Measurements from ENCODE around the gene ZBTB2. TPM values are rescaled to one million over a fixed set of nuclear protein-coding genes. Genes with fewer than 3 reads are reported as not detected.
"Not testable (repeated sequence)": the region's sequence is repeated elsewhere in the genome, so short reads cannot be mapped to it uniquely, and the experiment has no call there.

ZBTB2 gene
- total RNA-seq, 3 donors from 2014 or later, result 8.1 to 13.3 (median 11.0) TPM

DNA sequence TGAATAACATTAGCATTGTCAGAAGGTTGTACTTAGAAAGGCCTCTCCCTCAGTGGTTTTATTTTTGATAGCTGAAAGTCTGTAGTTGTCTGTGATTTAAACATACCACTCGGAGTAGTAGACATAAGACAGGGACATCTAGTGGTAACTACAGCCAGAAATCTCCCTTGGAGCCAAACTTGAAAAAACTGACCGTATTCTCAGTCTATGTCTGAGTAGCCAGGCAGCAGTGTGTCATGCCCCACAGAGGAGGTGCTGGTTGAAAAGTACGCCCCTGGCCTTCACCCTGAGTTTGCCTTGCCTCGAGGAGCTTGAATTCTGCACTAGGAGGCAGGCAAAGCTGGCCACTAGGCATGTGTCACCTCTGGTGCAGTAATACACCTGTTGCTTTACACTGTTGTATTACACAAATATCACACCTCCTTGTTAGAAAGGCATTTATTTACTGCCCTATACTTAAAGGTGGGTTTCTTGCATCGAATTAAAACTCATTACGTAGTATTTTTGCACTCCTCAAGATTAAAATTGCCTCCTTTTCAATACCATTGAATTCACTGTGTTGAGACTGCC is 20.8 kb downstream of the ZBTB2 start:
- H3K36me3 ChIP-seq (ENCODE audit: low read depth), result no peaks in the 10 kb centered on the region
- ATAC-seq (no peak), DNase-seq (no peak)
- TF ChIP-seq, protein P1, sequence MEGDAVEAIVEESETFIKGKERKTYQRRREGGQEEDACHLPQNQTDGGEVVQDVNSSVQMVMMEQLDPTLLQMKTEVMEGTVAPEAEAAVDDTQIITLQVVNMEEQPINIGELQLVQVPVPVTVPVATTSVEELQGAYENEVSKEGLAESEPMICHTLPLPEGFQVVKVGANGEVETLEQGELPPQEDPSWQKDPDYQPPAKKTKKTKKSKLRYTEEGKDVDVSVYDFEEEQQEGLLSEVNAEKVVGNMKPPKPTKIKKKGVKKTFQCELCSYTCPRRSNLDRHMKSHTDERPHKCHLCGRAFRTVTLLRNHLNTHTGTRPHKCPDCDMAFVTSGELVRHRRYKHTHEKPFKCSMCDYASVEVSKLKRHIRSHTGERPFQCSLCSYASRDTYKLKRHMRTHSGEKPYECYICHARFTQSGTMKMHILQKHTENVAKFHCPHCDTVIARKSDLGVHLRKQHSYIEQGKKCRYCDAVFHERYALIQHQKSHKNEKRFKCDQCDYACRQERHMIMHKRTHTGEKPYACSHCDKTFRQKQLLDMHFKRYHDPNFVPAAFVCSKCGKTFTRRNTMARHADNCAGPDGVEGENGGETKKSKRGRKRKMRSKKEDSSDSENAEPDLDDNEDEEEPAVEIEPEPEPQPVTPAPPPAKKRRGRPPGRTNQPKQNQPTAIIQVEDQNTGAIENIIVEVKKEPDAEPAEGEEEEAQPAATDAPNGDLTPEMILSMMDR (IDR thresholded peaks at IDR 0.05), result no peak
- H3K4me1 ChIP-seq (ENCODE audit: low read depth), result no peaks in the 10 kb centered on the region
- H3K4me3 ChIP-seq, result no peak overlapping the region
- intact Hi-C loops (cut with DNase I, micrococcal nuclease), result no loop called here
- H3K9me3 ChIP-seq, result no peaks in the 10 kb centered on the region

DNA sequence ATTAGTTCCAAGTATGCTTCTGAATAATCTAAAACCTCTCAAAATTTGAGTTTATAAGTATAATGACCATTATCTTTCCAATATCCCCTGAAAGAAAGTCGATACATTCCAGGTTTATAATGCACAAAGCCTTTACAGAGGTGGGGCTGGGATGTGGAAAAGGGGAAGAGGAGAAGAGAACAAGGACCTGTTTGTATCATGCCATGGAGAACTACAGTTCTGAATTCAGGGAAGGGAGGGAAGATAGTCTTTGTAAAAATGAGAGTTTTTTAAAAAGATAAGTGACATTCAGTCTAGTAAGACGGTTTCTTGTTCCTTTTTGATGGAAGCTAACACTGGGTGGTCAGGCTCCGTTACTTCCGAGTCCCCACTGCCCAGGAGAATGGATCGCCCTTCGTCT is 26.1 kb downstream of the ZBTB2 start:
- TF ChIP-seq, protein P1 (IDR thresholded peaks at IDR 0.05), result no peak
- no peaks in the 10 kb centered on the region for H3K9me3 ChIP-seq
- intact Hi-C loops (cut with DNase I, micrococcal nuclease), result no loop called here
- DNase-seq (no peak), ATAC-seq (no peak)
- H3K36me3 ChIP-seq (ENCODE audit: low read depth), result no peaks in the 10 kb centered on the region
- no peak overlapping the region for H3K4me3 ChIP-seq
- no peaks in the 10 kb centered on the region for H3K4me1 ChIP-seq (ENCODE audit: low read depth)

DNA sequence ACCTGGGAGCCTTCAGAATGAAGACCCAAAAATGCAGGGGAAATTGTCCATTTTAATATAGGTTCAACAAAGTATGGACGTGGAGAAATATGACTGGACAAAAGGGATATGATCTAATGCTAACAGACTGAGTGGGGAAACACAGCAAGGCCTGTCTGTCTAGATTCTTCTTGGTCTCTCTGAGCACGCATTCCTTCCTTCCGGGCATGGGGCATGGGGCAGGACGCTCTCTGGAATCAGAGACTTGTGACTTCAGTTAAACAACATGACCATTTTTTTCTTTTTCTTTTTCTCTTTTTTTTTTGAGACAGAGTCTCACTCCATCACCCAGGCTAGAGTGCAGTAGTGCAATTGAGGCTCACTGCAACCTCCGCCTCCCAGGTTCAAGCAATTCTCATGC is 31.9 kb downstream of the ZBTB2 start:
- Histone ChIP-seq H3K9me3 (no peaks in the 10 kb centered on the region), H3K4me1 (ENCODE audit: low read depth) (no peaks in the 10 kb centered on the region), H3K36me3 (ENCODE audit: low read depth) (no peaks in the 10 kb centered on the region), H3K4me3 (no peak overlapping the region)
- DNase-seq (no peak), ATAC-seq (no peak)
- TF ChIP-seq, protein P1 (IDR thresholded peaks at IDR 0.05), result no peak
- intact Hi-C loops (cut with DNase I, micrococcal nuclease), result no loop called here

DNA sequence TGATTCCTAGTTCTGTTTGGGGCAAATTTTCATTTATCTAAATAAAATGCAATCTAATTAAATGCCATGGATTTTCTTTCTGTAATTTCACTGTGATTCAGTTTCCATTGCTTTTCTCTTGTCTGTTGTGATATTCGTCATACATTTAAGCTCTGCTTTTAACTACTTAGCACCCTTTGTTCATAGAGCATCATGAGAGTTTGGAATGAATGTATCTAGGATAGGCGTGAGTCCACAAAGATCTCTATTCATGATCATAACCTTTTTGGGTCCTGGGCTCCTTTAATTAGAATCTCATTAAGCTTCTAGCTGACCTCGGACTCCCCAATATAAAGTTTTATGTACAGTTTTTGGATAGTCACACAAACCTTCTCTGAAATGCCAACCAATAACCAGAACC is 32.9 kb downstream of the ZBTB2 start:
- intact Hi-C loops (cut with DNase I, micrococcal nuclease), result no loop called here
- TF ChIP-seq, protein P1 (IDR thresholded peaks at IDR 0.05), result no peak
- DNase-seq (no peak), ATAC-seq (no peak)
- no peak overlapping the region for H3K4me3 ChIP-seq
- H3K9me3 ChIP-seq, result no peaks in the 10 kb centered on the region
- H3K36me3 ChIP-seq (ENCODE audit: low read depth), result no peaks in the 10 kb centered on the region
- no peaks in the 10 kb centered on the region for H3K4me1 ChIP-seq (ENCODE audit: low read depth)

DNA sequence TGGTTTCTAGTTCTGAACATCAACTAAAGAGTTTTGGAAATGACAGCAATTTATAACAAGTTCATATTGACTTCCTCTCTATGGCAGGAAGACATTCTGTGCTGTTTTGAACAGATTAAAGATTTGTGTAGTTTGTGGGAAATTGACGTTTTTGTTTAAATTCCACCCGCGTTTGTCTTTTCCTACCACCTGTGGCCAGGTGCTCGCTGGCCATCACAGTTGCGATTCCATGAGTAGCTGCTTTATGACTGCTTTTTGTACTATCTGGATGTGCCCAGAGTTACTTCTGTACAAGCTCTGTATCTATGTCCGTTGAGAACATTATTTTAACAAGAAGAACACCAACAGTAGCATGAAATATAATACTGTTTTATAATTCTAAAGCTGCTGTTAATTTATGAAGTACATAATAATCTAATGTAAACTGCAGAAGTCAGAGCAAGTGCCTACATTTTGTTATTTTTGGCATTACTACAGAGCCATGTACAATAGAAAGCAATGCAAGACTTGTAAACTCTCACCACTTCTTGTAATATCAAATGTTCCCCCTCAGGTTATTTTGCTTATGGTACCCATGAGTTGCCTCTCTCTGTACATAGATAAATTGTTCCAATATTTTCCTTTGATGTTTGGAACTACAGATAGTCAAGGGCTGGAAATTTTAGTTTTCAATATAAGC is 33.5 kb downstream of the ZBTB2 start:
- Histone ChIP-seq H3K36me3 (ENCODE audit: low read depth) (no peaks in the 10 kb centered on the region), H3K9me3 (no peaks in the 10 kb centered on the region), H3K4me3 (no peak overlapping the region), H3K4me1 (ENCODE audit: low read depth) (no peaks in the 10 kb centered on the region)
- intact Hi-C loops (cut with DNase I, micrococcal nuclease), result no loop called here
- TF ChIP-seq, protein P1 (IDR thresholded peaks at IDR 0.05), result no peak
- DNase-seq, result no peak
- no peak for ATAC-seq

DNA sequence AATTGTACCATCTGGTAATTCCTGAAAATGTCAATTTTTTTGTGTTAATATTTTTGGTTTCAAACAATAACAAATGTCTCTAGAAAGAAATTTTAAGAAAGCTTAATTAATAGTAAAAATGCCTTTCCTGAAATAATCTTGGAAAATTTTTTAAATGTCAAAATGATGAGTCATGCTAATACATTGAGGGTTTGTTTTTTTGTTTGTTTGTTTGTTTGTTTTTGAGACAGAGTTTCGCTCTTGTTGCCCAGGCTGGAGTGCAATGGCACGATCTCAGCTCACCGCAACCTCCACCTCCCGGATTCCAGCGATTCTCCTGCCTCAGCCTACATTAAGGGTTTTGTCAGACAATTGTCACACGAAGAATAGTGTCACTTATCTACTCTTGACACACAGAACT is 34.4 kb downstream of the ZBTB2 start:
- ATAC-seq; H3K4me3 ChIP-seq; DNase-seq; H3K36me3 ChIP-seq (ENCODE audit: low read depth); H3K9me3 ChIP-seq; intact Hi-C loops (cut with DNase I, micrococcal nuclease); H3K4me1 ChIP-seq (ENCODE audit: low read depth): not testable (repeated sequence)
